LNCaP clone FGC (cell line): Measurements from ENCODE around the gene DCUN1D2.

ENCODE experiments used
- DNase-seq: peaks from one replicate; pipeline ENCODE4 v3.0.0-alpha.2; 2011; ENCODE audit warnings: low read depth
- H3K4me3 ChIP-seq: 2 replicates; pipeline ENCODE4 v1.5.1; 2011; ENCODE audit warnings: mild to moderate bottlenecking, low read depth, low read length, control low read depth
- TF ChIP-seq, protein P1 (sequence below): IDR thresholded peaks from 2 replicates; pipeline ENCODE4 v1.5.1; 2012; ENCODE audit warnings: mild to moderate bottlenecking; ENCODE audit not compliant: control insufficient read depth, insufficient read depth; ENCODE audit errors: extremely low read depth

Gene DCUN1D2

DNA sequence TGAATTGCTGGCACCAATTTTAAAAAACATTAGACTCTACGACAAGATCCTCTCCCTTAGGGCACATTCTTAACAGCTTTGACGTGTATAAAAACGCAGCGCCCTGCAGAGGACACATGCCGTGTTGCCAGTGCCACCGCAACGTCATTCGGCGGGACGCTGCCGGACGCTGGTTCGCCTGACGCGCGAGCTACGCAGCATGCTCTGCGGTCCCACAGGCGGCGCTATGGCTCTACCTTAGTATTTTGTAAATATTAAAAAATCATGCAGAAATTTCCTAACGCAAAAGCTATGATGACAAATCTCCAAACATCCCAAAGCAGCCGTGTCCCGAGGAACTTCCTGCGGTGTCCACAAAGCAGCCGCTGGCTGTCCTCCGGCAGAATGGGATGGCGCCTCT lies 33.0 kb downstream of the DCUN1D2 start:
- DNase-seq, result no peak
- no peak overlapping the region for H3K4me3 ChIP-seq
- TF ChIP-seq, protein P1, sequence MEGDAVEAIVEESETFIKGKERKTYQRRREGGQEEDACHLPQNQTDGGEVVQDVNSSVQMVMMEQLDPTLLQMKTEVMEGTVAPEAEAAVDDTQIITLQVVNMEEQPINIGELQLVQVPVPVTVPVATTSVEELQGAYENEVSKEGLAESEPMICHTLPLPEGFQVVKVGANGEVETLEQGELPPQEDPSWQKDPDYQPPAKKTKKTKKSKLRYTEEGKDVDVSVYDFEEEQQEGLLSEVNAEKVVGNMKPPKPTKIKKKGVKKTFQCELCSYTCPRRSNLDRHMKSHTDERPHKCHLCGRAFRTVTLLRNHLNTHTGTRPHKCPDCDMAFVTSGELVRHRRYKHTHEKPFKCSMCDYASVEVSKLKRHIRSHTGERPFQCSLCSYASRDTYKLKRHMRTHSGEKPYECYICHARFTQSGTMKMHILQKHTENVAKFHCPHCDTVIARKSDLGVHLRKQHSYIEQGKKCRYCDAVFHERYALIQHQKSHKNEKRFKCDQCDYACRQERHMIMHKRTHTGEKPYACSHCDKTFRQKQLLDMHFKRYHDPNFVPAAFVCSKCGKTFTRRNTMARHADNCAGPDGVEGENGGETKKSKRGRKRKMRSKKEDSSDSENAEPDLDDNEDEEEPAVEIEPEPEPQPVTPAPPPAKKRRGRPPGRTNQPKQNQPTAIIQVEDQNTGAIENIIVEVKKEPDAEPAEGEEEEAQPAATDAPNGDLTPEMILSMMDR, result no peak

DNA sequence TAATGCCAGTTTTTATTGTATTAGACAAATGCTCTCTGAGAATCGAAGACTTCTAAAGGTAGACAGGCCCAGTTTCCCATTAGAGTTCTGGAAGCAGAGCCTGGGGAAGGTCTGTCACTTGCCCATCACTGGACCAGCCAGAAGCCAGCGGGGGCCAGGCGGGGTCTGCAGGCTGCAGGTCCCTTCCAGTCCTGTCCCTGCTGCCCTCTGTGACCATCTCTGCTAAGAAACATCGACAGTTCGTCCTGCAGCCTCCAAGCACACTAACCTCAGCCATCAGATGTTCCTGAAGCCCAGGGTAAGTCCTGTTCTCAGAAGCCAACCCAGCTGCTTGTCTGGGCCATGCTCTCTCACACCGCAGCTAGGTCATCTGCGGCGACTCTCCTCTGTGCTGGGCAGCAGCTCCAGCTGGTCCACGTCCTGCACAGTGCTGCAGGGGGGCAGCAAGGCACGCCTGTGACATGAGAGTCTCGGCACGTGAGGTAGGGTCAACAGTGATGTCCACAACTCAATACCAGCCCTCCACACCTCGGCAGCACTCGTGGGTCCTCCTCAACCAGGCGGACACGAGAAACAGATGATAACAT lies 34.3 kb downstream of the DCUN1D2 start:
- TF ChIP-seq, protein P1, result no peak
- no peak for DNase-seq
- H3K4me3 ChIP-seq, result no peak overlapping the region

DNA sequence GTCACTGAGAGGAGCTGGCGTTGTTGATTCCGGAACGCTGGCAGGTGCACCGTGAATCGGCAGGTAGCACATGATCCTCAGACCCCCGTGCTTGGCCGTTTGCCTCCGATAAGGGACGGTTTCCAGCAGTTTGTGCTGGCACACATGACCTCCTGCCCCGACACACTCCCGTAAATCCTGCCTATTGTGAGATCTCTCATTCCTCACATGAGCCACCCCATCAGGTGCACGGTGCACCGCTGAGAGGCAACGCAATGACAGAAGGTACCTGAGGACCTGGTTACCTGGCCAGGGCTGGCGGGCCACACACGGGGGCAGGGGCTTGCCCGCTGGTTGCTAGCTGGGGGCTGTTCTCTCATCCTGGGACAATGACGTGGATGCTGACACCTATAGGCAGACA lies 35.1 kb downstream of the DCUN1D2 start:
- DNase-seq, result no peak
- TF ChIP-seq, protein P1, result no peak

DNA sequence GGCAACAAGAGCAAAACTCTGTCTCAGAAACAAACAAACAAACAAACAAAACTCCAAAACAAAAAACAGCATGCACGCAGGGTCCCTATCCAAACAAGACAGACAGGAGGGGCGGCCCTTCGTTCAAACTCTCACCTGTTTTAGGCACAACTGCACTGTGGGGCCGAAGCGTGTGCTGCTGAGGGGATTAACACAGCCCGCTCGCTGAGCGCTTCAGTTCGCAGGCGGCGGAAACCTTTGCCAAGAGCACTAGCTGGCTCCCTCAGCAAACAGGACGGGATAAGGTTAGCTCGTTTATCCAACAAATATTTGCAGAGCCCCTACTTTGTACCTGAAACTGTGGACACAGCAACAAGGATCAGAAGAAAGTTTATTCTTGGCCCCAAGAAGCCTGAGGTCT lies 35.6 kb downstream of the DCUN1D2 start:
- DNase-seq, result no peak
- no peak overlapping the region for H3K4me3 ChIP-seq
- TF ChIP-seq, protein P1, result no peak

More for the DNA sequence above, 35.1 kb downstream of the DCUN1D2 start:
- no peak overlapping the region for H3K4me3 ChIP-seq

DNA sequence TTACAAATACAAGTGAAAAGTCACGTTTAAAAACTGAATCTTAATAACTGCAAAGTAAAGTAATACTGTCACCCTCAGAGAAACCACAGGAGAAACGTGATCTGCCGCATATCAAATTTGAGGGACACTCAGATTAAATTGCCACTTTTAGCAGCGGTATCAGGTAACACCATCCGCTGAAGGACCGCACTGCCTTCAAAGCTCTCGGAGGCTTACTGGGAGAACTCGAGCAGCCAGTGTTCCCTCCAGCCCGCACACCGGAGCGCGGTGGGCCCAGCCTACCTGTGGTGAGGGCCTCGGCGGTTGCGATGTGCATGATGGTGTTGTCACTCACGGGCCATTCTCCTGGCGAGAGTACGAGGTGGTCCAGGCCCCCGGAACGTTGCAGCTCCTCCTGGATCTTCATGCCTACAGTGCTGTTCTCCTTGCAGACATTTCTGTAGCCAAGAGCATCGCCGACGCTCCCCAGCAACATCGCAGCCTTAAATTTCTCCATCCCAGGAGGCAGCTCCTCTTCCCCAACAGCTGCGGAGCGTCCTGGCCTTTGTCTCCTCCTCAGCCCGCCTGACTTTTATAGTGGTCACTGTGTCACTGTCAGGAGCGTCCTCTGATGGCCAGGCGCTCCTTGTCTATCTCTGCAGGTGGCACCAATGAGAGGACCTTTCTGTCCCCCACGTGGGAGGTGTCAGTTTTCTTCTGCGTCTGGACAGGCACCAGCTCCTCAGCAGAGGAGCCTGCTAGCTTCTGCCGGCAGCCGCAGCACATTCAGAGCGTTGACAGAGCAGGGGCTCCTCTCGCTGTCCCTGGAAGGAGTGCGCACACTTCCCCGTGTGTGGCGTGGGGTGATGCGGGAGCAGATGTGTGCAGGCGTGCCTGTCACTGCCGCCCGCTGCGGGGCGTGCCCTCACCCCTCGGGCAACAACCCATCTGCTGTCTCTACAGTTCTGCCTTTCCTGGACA lies 37.3 kb downstream of the DCUN1D2 start, which contains the start of gene ADPRHL1:
Gene ADPRHL1, minus strand, starts transcription at position 547 of the 960 bp plus-strand sequence. Its CDS starts 51 bp downstream, at position 496.
- no peak for DNase-seq
- H3K4me3 ChIP-seq, result no peak within 1 kb of the TSS
- TF ChIP-seq, protein P1, result no peak

DNA sequence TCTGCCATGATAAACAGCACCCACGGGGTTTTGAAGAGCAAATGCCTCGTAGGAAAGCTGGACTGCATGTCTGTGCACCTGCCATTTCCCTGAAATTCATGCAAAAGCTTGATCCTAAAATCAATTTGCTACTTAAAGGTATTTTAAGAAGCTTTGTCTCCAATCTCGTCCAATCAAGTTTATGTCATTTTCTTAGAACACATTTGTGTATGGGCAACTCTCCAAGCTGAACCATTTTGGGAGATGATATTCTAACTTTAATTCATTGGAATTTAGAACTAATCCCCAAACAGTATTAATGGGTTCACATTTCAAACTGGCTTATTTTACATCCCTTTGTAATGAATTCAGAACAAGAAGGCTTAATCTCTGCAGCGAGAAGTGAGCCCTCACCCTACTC lies 38.0 kb downstream of the DCUN1D2 start:
- TF ChIP-seq, protein P1, result no peak
- no peak overlapping the region for H3K4me3 ChIP-seq
- no peak for DNase-seq

DNA sequence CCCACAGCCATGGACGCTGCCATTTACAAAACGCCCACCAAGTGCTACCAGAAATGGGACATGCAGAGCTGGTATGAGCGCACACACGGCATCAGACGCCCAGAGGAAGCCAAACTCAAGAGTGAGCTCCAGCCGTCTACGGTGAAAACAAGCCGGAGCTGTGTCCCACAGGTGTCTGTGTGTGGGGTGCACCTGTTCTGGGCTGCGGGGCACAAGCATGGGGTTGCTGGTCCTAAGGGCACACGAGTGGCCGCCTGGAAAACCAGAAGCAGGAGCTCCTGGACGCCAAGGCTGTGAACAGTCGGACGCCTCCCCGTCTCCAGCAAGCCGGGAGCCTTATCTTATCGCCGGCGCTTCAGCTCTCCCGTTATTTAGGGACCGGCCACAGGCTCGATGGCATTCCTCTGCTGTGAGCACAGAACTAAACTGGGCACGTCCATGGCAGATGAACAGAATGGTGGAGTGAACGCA lies 38.5 kb downstream of the DCUN1D2 start:
- TF ChIP-seq, protein P1, result no peak
- DNase-seq, result no peak
- H3K4me3 ChIP-seq, result no peak overlapping the region
